Activated CD4-positive, alpha-beta T cell treated with anti-CD3 and anti-CD28 coated beads for 1 hour (primary cell): ENCODE measurements around the gene NAV3.

Experiments
- DNase-seq: peaks from one replicate; pipeline ENCODE4 v3.0.0-alpha.2; 2020

The NAV3 gene

GRCh38 chr12:77928078-77928477 is 97.4 kb downstream of the NAV3 start:
- no peak for DNase-seq

- DNase-seq, result no peak
These were observed 101.5 kb downstream of the NAV3 start for GRCh38 chr12:77932216-77932615.

- no peak for DNase-seq
These were observed 107.6 kb downstream of the NAV3 start for GRCh38 chr12:77938301-77938700.

DNA sequence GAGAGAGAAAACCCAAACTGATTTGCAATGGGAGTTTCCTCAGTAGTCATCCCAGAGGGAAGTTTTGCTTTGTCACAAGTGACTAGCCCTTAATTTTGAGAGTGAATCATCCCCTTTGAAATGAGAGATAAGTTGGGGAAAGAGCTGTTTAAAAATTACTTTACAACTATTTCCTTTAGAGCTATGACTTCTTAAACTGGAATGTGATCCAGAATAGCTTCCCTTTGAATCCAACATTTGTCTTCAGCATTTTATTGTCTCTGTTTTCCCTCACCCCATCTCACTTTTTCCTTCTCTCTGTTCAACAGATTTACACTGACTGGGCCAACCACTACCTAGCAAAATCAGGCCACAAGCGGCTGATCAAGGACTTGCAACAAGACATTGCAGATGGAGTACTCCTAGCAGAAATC is 109.3 kb downstream of the NAV3 start:
- no peak for DNase-seq

- no peak for DNase-seq
These were observed 109.9 kb downstream of the NAV3 start for GRCh38 chr12:77940567-77940966.

DNA sequence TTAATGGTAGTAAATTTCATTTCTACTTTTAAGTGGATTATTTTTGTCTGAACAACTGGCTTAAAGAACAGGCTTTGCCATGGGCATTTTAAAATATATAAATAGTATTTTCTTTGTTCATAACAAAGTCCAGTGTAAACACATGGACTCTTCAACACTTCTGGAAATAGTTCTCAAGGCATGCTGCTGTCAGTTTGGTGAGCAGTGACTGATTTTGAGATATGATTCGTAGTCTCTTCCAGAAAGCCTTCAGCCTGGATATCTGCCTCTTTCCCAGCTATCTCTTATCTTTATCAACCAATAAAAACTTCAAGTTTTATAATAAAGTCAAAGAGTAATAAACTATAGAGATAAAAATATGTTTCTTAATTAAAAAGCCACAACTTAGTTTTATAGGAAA is 110.7 kb downstream of the NAV3 start:
- DNase-seq, result no peak

- no peak for DNase-seq
These were observed 112.8 kb downstream of the NAV3 start for GRCh38 chr12:77943466-77943865.

DNA sequence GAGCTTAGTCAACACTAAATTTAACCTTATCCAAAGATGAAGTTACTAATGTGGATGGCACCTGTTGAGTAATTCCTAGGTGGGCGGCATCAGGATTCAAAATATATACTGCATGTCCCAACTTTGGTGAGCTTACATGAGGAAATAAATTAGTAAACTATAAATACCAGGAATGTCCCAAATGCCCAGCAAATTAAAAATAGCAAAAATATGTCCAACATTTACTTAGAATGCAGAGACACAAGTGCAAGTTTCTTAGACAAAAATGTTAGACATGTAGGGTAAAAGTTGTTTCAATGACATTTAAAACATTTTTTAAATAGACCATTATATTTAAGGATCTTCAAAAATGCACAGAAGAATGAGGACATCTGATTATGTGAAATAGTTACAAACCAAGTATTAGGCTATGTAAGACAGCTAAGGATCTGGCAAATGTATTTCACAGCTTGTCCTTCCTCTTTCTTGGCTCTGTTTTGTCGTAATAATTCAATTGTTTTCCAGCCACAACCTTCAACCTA is 115.9 kb downstream of the NAV3 start:
- no peak for DNase-seq

DNA sequence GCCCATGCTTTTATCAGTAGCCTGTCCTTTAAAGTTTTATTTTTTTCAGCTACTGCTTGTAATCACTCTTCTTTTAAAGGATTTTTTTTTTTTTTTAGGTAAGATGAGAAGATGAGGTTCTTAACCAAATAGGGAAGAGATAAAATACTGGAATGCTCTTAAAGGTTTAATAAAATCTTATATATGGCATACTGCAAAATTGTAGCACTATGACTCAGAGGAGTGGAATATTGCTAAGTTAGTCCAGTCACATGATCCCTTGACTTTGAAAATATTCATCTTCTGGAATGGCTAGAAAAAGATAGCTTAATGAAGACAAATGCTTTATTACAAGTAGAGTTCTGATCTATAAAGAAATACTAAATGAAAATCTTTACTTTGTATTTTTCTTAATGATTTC is 116.6 kb downstream of the NAV3 start:
- DNase-seq, result no peak

GRCh38 chr12:77947746-77948145 is 117.1 kb downstream of the NAV3 start:
- no peak for DNase-seq

DNA sequence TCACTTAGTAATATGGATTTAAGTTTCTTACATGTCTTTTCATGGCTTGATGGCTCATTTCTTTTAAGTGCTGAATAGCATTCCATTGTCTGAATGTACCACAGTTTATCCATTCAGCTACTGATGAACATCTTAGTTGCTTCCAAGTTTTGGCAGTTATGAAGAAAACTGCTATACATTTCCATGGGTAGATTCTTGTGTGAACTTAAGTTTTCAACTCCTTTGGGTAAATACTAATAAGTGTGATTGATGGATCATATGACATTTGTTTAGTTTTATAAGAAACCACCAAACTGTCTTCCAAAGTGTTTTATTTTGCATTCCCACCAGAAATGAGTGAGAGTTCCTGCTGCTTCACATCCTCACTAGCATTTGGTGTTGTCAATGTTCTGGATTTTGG is 119.2 kb downstream of the NAV3 start:
- DNase-seq, result no peak

DNA sequence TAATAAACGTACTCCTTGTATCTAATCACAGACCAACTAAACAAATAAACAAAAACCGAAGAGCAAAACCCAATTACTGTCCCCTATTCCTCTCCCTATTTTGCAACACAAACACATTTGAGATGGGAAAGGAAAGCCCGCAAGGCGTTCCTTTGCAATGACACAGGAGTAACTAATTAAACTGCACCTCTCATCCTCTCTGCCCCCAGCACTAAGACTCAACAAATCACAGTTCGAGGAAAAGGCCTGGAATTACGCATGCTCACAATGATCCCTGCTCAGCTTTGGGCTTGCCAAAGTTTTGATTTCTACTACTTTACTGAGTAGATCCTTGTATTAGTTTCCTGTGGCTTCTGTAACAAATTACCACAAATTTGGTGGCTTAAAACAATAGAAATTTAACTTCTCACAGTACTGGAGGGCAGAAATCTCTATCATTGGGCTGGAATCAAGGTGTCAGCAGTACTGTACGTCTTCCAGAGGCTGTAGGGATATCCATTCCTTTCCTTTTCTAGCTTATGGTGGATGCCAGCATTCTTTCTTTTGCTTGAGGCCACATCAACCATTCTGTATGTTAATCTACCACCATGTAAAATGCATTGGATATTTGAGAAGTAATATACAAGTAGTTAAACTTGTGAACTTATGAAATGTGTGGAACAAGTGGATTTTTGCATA is 123.0 kb downstream of the NAV3 start:
- DNase-seq, result no peak

- DNase-seq, result no peak
These were observed 123.5 kb downstream of the NAV3 start for GRCh38 chr12:77954206-77954555.

DNA sequence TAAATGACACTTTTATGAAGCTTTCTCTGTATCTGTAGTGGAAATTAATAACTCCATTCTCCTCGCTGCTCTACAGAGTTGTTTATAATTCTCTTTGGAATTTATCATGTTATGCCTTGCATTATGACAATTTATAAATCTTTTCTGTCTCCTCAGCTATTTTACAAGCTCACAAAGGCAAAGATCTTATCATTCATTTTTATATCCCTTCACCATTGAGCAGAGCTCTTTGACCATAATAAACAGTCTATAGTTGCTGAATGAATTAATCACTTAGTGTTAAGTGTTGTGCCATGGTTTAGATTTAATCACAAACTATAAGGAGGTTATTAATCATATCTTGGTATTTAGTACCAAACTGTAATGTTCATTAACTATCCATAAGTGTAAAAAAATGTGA is 126.4 kb downstream of the NAV3 start:
- no peak for DNase-seq

DNA sequence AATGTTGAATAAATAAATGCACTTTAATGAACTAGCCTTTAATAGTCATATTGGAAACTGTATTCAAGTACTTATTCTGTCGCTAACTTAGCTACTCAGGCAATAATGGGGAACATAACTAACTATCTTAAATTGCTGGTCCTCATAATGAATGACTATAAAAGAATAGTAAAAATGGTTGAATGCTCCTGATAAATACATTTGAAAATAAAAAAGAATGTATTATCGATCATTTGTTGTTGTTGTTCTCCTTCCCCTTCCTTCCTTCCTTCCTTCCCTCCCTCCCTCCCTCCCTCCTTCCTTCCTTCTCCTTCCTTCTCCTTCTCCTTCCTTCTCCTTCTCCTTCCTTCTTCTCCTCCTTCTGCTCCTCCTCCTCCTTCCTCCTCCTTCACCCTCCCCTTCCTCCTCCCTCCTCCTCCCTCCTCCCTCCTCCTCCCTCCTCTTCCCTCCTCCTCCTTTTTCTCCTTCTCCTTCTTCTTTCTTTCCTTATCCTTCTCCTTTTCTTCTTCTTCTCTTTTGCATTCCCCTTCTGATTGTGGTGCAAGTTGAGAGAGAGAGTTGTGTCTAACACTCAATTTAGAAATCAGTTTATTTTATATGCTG is 133.0 kb downstream of the NAV3 start:
- DNase-seq, result no peak

DNA sequence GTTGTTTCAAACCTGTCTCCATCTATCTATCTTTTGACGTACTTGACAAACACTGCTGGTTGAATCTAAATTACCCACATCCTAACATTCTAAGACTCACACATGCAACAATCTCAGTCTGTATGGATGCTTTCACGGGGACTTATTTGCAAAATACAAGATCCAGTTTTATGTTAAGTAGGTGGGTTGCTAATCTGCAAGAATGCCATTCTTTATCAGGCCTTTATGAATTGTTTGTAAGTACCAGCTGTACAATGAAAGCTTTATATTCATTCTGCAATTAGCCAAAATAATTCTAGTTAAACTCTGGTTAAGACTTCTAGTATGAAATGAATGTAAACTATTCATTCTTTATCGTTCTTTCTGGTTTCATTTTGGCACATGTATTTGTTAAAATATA is 135.1 kb downstream of the NAV3 start:
- no peak for DNase-seq

DNA sequence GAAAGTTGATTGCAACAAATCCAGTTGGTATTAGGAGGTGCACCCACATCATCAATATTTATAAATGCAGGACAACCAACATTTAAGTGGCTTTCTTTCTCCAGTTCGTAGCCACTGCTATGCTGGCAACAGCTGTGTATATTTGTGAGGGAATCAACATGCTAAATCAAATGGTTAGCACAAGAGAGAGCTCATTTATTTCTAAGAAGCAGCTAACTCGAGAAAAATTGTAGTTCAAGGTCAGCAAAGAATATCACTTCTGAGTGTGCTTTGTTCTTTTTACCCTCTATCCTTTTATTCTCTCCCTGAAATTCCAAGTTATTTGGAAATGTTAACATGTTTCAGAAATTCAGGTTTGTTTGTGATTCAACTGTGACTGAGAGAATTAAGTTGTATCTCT is 137.3 kb downstream of the NAV3 start:
- no peak for DNase-seq

GRCh38 chr12:77968571-77968970 is 137.9 kb downstream of the NAV3 start:
- no peak for DNase-seq

GRCh38 chr12:77973579-77973978 is 142.9 kb downstream of the NAV3 start:
- DNase-seq, result no peak

GRCh38 chr12:77974645-77975044 is 144.0 kb downstream of the NAV3 start:
- no peak for DNase-seq

DNA sequence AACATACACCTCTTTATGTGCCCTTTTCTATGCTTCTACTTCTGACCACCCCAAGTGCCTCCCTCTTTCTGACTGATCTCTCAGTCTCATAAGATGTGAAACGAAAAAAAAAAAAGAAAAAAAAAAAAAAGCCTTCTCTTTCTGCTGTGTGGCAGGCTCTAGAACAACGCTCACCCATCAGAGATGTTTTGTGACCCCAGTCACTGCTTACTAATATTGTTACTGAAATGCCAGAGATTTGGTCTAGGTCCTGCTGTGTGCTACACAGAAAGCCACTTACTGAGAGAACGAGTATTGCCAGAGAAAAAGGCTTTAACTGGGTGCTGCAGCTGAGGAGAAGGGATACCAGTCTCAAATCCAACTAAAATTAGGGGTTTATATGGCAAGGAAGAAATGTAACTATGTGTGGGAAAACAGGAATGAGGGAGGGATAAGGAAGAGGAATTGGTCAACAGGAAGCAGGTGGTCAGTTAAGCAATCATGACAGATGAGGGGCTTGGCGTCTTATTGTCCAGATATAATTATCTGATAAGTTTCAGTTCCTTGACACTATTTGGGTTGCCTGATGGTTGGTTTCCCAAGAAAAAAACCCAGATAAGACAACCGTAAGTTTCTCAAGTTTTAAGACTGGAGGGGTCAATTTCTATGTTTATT is 149.0 kb downstream of the NAV3 start:
- no peak for DNase-seq

DNA sequence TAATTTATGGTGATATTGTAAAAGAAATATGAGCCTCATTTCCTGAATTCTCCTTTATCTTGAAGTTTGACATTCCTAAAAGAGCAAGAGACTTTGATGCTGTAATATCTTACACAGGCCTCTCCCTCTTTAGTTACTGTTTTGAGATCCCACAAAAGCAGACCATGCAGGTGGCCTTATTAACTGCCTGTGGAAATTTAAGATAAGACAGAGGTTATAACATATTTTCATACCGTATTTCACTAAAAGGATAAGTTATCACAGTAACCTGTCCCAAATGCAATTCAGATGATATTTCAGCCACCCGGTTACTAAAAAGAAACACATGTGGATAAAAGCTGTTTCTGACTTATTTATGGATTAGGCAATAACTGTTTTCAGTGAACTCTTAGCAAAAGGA is 150.1 kb downstream of the NAV3 start:
- DNase-seq, result no peak

- DNase-seq, result no peak
These were observed 153.2 kb downstream of the NAV3 start for GRCh38 chr12:77983859-77984258.

GRCh38 chr12:77992760-77993159 is 162.1 kb downstream of the NAV3 start:
- DNase-seq, result no peak

- DNase-seq, result no peak
These were observed 163.0 kb downstream of the NAV3 start for GRCh38 chr12:77993658-77994057.
